KBM-7 (cell line): ENCODE results near the gene GRIA4.

Experiments
- DNase-seq: peaks from one replicate; pipeline ENCODE4 v3.0.0-alpha.2; 2015
- in situ Hi-C: fragments of 300-500 bp; cut with MboI; formaldehyde crosslinking; loops from 2 replicates; pipeline ENCODE4 v1.14.3; 2020; ENCODE audit warnings: low sequenced_read_pairs, low pct_unique_long_range_greater_than_20kb, mixed read lengths

GRIA4 gene

DNA sequence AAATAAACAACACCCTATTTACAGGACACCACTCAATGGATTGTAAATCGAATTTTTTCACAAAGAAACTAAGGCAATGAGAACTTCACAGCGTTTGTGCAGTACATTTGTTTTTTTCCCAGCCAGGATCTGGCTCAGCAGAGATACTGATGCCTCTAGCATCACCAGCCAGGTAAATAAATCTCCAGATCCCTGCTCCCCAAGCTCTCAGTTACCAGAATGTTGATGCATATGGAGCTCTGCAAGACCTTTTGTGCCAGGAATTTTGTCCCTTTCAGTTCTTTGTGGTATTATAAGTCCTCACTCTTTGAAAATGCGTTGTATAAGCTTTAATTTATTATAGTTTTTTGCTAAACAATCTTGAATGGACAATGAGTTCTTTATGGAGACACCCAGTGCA lies 274.6 kb downstream of the GRIA4 start:
- no peak for DNase-seq
- in situ Hi-C loops: no loop called here

DNA sequence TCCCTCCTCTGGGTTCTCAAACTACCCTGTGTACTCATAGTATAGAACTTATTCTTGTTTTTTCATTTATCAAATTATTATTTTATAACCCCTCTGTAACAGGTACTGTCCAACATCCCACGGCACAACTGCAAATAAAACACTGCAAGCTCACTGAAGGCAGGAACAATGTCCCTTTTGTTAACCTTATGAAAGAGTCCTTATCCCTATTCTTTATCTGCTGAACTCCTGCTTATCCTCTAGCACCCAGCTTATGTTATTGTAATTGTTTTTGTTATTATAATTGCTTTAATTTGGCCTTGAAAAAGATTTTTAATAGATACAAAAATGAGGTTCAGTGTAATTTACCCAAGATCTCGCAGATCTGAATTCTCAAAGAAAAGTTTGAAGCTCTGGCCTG lies 281.8 kb downstream of the GRIA4 start:
- in situ Hi-C loops: no loop called here
- DNase-seq: no peak

DNA sequence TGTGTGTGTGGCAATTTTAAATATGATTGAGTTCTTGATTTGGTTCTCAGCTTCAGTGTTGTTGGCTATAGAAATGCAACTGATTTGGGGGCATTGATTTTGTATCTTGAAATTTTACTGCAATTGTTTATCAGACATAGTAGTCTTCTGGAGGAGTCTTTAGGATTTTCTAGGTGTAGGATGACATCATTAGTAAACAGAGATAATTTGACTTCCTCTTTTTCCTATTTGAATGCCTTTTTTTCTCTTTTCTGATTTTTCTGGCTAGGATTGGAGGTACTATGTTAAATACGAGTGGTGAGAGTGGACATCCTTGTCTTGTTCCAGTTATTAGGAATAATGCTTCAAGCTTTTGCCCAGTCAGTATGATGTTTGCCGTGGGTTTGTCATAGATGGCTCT lies 287.3 kb downstream of the GRIA4 start:
- DNase-seq: no peak
- in situ Hi-C loops: no loop called here

DNA sequence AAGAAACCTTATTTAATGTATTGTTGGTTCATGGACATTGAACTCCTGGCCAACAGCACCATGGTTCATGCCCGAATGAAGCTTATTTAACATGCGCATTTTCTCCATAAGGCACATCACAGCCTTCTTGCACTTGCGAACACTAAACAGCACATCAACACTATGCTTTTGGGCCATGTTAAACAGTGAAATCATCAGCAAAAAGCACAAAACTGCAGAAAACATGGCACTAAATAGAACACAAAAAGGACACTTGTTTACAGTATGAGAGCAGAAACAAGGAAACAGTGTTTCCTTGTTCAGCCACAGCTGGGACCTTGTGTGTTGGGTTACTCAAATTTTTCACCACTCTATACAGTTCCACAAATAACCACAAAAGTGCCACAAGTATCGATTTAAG lies 289.9 kb downstream of the GRIA4 start:
- in situ Hi-C loops: no loop called here

DNA sequence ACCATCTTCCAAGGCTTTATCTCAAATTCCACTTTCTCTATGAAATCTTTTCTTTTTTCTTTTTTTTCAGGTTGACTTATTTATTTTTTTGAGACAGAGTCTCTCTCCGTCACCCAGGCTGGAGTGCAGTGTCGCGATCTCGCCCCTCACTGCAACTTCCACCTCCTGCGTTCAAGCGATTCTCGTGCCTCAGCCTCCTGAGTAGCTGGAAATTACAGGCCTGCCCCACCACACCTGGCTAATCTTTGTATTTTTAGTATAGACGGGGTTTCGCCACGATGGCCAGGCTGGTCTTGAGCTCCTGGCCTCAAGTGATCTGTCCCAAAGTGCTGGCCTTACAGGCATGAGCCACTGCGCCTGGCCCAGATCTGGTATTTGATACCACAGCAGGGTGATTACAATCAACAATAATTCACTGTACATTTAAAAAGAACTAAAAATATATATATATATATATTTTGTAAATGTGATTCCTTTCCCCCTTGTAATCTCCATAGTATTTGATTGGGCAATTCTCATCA lies 290.7 kb downstream of the GRIA4 start:
- in situ Hi-C loops: no loop called here
- no peak for DNase-seq

More for the DNA sequence above, 289.9 kb downstream of the GRIA4 start:
- DNase-seq: no peak

DNA sequence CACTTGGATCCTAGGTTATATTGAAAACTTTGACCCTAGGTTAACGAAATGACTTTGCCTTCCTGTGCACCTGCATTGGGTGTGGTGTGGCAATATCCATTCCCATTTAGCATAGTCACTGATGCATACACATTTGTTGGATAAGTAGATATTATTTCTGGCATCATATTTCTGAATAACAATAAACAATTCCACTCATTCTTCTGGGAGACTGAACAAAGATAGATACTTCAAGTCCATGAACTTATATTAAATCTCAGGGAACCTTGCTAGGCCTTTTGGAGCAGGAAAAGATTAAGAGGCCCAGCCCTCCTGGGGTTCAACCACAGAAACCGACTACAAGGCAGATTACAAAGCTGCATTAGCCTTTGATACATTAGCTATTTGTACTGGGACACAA lies 293.2 kb downstream of the GRIA4 start:
- in situ Hi-C loops: no loop called here
- DNase-seq: no peak

DNA sequence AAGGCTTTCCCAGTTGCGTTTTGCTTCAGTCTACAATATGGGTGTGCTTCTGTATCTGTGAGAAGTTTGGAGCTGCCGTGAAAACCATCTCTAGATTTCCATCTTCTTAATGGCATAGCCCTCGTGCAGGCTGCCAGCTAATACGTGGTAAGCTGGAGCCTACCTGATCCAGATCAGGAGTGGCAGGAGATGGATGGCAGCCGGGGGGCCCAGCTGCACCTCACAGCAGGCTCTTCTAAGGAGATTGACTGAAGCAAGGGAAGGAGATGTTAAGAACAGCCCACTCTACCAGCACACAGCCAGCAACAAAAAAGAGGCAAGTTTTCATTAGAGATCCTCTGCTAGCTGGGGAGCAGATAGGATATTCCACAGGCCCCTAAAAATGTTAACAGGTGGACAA lies 296.6 kb downstream of the GRIA4 start:
- in situ Hi-C loops: no loop called here

DNA sequence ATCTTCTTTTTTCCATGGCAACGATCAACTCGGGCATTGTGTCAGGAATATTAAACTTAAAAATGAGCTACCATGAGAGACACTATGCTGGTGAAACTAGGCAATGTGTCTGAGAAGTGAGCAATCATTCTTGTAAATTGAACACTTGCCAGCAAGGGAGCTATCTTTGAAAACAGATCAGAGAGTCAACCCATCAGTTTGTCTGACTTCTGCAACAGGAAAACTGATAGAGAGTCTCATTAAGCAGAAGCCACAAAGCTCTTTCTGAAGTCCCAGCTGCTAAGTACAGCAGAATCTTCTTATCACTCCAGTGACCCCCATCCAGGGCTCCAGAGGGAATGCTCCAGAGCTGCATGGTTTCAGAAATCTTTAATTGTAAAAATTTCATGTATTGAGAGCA lies 297.4 kb downstream of the GRIA4 start:
- DNase-seq: no peak
- in situ Hi-C loops: no loop called here

More for the DNA sequence above, 296.6 kb downstream of the GRIA4 start:
- no peak for DNase-seq

DNA sequence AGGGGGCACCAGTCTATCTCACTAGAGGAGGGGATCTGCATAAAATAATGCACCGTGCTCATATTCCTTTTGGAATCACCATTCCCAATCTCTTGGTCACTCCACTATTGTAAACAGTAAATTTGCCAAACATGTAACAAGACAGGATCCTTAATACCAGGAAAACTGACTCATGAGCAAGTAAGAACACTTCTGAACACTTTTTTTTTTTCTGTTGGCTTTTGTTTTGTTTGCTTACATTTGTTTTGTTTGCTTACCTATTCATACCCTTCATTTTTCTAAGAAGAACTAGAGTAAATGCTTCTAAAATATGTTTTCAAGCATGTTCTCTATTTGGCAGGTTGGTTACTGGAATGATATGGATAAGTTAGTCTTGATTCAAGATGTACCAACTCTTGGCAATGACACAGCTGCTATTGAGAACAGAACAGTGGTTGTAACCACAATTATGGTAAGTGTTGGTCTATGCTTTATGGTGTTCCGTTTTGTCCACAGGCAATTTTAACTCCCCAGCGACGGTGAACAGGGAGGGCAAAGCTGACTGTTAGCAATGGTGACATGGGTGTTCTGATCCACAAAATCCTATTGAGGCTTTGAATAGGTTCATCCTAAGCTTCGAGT lies 300.3 kb downstream of the GRIA4 start:
- DNase-seq: no peak
- in situ Hi-C loops: no loop called here

DNA sequence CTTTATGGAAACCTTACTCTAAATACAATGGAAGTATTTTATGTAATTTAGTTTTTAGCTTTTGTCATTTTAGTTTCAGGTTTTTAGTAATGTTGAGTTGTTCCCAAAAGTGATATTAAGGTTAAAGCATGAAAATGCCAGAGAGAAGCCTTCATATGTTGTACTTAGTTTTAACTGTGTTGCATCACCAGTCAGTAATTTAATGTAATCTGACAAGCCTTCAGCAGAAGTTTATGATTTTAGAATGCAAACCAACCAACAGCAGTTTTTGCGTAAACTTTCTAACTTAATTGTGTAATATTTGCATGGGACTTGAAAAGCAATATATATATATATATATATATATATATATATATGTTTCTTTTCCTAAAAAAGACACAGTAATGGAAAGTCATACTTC lies 301.6 kb downstream of the GRIA4 start:
- in situ Hi-C loops: no loop called here
- no peak for DNase-seq

DNA sequence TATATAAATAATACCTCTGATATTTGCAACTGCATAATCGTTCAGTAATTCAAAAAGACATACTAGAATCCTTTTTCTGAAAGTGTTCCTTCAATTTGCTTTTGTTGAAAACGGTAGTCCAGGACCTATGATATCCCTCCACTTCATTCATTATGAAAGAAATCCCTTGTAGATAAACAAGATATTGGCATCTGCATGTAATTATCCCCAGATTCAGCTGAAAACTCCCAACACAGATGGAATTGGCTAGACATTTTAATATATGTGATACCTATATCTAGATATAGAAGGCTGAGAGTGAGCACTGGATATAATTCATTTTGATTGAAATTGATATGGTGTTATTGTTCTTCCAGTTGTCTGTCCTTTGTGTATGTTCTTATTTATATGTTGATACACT lies 302.8 kb downstream of the GRIA4 start:
- DNase-seq: no peak
- in situ Hi-C loops: no loop called here

DNA sequence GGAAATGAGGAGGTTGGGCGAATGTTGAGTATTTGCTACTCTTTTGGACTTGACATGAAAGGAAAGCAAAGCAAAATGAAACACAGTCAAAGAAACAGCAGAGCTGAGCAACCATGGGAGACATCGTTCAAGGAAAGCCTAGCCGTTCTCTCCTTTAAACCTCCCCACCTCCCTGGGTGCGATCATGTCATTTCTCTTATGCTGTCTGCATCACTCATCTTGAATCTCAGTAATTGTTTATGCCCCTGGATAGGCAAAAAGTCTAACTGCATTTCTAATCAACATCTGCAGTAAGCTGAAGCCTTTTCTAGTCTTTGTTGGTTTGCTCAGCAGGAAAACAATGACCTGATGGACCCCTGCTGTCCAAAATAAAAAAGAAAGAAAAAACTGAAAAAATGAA lies 305.1 kb downstream of the GRIA4 start:
- no peak for DNase-seq
- in situ Hi-C loops: no loop called here

DNA sequence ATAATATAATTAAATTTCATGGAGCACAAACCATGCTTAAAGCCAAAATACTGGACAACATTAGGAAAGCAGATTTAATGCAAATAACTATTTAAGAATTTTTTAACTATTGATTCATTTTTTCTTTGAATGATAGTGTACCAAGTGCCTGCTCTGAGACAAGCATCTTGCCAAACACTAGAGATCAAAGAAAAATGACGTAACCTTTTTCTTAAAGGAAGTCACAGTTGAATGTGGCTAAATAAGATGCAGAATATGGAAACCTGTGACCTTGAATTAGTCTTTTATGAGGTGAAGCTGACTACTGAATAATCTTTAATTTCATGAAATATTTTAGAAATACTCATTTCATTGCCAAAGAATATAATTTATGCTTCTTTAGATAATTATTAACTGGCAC lies 308.2 kb downstream of the GRIA4 start:
- DNase-seq: no peak
- in situ Hi-C loops: no loop called here

DNA sequence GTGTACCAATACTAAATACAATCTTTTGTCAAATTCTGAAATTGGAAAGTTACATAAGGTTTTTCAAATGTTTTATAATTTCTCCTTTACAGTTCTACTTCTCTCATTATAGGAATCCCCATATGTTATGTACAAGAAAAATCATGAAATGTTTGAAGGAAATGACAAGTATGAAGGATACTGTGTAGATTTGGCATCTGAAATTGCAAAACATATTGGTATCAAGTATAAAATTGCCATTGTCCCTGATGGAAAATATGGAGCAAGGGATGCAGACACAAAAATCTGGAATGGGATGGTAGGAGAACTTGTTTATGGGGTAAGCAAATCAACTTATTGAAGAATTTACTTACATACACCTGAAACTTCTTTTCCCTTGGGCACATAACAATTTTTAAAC lies 308.7 kb downstream of the GRIA4 start:
- DNase-seq: no peak
- in situ Hi-C loops: no loop called here

DNA sequence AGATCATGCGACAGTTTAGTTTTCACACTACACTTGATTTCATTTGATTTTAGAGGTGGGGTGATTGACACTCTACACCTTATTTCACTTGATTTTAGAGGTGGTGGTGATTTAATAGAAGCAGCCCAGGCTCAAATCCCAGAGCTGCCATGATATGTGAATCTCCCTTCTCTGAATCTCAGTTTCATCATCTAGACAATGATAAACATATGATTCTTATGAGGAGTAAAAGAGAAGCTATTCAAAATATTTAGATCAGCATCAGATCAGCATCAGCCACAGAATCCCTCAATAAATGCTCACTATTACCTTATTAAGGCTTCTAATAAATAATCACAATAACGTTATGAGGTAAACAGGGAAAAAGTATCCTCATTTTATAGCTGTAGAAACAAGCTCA lies 313.4 kb downstream of the GRIA4 start:
- DNase-seq: no peak
- in situ Hi-C loops: no loop called here

DNA sequence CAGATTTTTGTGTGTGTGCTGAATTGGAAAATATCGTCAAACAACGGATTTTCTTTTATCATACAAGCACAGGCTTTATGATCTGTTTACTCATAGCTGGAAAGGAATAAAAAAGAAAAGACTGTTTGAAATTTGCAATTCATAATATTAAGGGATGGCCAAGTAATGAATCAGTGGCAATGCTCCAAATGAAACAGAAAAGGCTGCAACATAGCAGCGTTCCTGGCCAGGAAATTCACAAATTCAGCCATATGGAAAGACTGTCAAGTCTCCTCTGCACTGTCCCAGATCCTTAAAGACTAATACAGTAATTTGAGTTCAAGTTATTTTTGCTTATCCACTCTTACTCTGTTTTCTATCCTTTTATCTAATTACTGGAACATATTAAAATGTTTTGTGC lies 313.9 kb downstream of the GRIA4 start:
- DNase-seq: no peak
- in situ Hi-C loops: no loop called here

DNA sequence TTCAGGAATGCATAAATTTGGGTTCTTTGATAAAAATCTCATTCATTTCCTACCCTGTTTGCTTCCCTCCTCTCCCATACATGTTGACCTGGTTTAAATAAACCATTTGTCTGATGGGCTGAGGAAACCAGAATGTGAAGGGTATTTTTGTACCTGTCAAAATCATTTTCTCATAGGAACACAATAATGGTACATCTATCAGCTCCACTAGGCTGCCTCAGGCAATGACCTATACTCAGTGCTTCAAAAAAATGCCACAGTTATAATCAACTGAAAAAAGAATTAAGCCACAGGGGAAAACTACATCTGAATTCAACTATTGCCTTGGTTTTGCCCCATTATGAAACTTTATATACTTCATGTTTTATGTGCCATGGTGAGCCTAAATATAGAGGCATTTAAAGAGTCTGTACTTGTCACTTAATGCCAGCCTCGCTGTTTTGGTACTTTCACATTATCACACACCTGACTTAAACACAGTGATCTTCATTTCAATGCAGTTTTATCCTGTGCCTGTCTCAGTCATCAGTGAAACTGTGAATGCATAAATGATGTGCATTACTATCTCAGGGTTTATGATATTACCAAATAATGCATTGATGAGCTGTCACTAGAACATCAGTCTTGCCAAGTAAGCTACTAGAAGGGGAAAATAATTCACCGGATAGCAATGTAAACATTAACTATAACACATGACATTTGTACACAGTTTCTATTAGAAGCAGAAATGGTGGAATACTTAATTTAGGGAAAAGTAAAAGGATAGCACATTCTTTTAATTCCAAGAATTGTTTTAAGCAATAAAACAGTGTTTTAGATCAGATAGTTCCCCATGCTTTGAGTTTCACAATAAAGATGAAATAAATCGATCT lies 319.4 kb downstream of the GRIA4 start:
- in situ Hi-C loops: no loop called here

DNA sequence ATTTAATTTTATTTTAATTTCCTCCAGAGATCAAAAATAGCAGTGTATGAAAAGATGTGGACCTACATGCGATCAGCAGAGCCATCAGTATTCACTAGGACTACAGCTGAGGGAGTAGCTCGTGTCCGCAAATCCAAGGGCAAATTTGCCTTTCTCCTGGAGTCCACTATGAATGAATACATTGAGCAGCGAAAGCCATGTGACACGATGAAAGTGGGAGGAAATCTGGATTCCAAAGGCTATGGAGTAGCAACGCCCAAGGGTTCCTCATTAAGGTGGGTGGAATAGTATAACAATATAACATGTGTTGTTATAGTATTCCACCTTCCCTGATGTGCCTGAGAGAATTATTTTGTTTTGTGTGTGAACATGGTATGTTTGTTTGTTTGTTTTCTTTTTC lies 323.8 kb downstream of the GRIA4 start:
- DNase-seq: no peak
- in situ Hi-C loops: no loop called here

More for the DNA sequence above, 319.4 kb downstream of the GRIA4 start:
- DNase-seq: no peak

DNA sequence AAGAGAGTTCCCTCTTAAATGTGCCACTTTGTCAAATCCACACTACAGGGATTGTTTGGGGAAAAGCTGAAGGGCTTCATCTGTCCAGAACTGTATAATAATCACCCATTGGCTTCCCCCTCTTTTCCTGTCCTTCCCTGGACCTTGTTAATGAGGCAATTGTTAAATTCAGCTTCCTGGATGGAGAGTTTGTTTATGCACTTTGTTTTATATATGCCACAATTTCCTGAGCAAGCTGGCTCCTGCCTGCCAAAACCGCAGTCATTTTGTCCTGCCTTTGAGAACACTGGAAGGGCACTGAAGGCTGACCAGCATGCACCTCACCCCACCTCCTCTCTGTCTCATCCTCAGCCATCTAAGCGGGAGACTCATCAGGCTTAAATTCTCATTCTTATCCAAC lies 325.9 kb downstream of the GRIA4 start:
- DNase-seq: no peak
- in situ Hi-C loops: no loop called here

DNA sequence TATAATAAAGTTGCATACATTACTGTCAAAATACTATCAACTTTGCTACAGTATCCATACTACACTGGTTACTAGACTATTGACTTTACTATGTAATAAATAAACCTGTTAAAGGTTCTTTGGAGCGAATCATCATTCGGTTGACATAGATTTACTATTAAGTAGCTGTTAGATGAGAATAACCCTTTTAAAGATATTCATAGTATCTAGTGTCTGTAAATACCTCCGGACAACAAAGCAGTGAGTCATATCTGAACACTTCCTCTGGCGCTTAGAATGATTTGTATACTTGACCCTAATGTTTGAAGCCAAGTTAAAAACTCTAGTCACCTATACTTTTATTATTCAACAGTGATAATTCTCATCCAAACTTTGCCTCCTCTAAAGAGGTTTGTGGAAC lies 327.5 kb downstream of the GRIA4 start:
- DNase-seq: no peak
- in situ Hi-C loops: no loop called here

DNA sequence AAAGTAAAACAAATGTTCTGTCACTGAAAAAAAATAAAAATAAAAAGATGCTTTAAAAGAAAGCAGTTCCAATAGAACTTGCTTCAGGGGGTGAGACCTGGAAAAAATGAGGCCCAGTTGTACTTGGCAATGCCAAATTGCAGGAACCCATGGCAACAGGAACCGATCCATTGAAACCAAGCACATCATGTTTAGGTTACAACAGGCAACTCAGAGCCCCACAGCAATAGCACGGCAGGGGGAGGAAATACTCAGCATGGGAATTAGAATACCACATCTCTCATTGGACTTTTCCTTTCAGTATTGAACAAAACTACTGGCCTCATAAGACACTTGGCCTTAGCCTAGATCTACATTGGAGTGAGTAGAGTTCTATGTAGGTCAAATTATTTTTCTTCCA lies 327.9 kb downstream of the GRIA4 start:
- in situ Hi-C loops: no loop called here
- DNase-seq: no peak
